Stimulated activated effector memory CD8-positive, alpha-beta T cell treated with anti-CD3 and anti-CD28 coated beads, Interleukin-12 subunit alpha, Interleukin-12 subunit beta, amount 100 ng/mL, for 72 hours (primary cell): ENCODE data around the gene SP6.

Source experiments
- ATAC-seq: fragments of 150-1000 bp; cut with Tn5 transposase; 2 replicates; pipeline ENCODE4 v1.10.0; 2021
- DNase-seq, 2 donors: peaks; one replicate each; pipeline ENCODE4 v3.0.0; 2021 to 2022; ENCODE audit warnings: low spot score in 2 of 2
- H3K27ac Mint-ChIP-seq: one replicate; pipeline ENCODE4 v1.8.0; 2022; ENCODE audit warnings: mild to moderate bottlenecking, mixed read lengths
- H3K36me3 Mint-ChIP-seq: one replicate; pipeline ENCODE4 v1.8.0; 2022; ENCODE audit warnings: mild to moderate bottlenecking, mixed read lengths
- H3K4me1 Mint-ChIP-seq: one replicate; pipeline ENCODE4 v1.8.0; 2022; ENCODE audit warnings: mixed read lengths
- H3K4me3 Mint-ChIP-seq: one replicate; pipeline ENCODE4 v1.8.0; 2022; ENCODE audit warnings: mild to moderate bottlenecking, mixed read lengths
- H3K9me3 Mint-ChIP-seq: one replicate; pipeline ENCODE4 v1.8.0; 2022; ENCODE audit warnings: mixed read lengths

SP6 gene

DNA sequence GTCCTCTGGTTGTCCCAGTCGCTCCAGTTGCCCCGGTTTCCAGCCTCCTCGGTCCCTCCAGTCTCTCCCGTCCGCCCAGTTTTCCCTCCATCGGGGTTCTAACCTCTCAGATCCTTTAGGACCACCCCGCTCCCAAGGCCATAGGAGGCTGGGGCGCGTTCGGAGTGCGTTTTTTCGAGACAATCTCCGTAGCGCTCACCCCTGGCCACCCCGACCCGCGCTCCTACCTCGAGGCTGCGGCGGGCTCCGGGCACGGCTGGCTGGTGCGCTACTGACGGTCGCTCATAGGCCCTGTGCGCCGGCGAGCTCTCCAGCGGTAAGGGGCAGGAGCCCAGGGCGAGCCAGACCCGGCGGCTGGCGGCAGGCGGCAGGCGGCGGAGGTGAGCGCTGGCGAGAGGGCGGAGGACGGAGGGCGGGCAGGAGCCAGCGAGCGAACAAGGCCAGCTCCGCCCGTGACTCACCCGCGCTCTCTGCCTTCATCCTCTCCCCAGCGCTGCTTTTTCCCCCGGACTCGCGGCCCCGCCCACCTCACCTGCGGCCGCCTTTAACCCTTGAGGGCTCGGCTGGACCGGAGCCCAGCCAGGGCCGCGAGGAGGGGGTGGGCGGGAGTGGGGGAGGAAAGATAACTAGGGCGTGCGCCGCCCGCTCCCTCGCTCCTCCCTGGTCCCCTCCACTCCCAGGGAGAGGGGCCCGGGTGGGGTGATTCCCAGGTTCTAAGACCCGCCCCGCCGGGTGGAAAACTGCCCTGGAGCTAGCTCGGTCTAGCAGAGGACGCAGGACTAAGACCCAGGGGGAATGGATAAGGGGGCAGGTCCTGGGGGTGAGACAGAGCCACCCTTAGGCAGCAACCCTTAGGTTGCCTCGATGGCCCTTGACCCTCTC, at the start of gene SP6:
Gene SP6, minus strand, starts transcription at position 472 of the 882 bp plus-strand sequence. CDS start 2,734 bp downstream, outside the sequence.
- Mint-ChIP-seq H3K9me3 (no peaks in the 10 kb centered on the region), H3K4me3 (peak within 1 kb of the TSS; percentile 67), H3K36me3 (no peaks in the 10 kb centered on the region), H3K4me1 (peaks cover 26% of the 10 kb centered on the region), H3K27ac (no peak within 1 kb of the TSS)
- peak; percentile 92 for ATAC-seq
- peak; percentile 51 to 74 for DNase-seq

DNA sequence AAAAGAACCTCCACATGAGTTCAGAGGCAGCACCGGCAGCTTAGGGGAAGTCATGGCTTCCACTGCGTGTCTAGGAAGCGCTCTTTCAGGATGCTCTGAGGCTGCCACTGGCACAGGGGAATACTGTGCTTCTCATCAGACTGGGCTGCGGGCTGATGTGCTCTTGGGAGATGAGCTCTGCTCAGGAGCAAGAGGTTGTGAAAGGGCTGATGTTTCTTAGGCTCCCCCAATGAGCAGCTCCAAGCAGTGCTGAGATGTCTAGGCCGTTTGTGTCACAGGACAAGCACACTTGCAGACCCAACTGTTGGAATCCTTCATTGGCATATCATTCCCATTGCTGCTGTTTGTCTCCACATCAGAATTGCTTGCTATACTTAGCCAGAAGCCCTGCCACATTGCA, 48.7 kb upstream of the SP6 start:
- Mint-ChIP-seq H3K36me3 (peaks cover 58% of the 10 kb centered on the region), H3K4me1 (peaks cover 51% of the 10 kb centered on the region), H3K4me3 (no peak overlapping the region), H3K27ac (peak overlapping the region; percentile 53), H3K9me3 (no peaks in the 10 kb centered on the region)
- DNase-seq (no peak), ATAC-seq (no peak)

DNA sequence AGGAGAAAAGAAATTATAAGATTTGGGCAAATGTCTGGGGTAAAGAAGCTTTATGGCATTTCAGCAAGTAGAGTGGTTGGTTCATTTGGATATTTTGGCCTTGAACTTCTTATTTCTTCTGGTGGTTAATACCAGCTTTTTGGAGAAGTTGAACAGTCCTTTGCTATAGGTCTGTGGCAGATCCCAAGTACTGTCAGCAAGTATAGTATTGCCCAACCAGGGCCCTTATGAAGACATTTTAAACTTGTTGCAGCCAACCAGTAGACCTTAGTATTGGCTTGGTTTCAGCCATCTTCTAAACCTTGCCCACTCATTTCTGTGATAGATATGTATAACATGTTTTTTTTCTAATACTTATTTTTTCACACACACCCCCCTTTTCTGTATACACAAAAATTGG, 47.3 kb upstream of the SP6 start:
- peak overlapping the region; percentile 92 for H3K4me3 Mint-ChIP-seq
- H3K27ac Mint-ChIP-seq, result no peak overlapping the region
- H3K9me3 Mint-ChIP-seq, result no peaks in the 10 kb centered on the region
- H3K4me1 Mint-ChIP-seq, result peaks cover 57% of the 10 kb centered on the region
- ATAC-seq (no peak), DNase-seq (no peak)
- H3K36me3 Mint-ChIP-seq, result peaks cover 49% of the 10 kb centered on the region

DNA sequence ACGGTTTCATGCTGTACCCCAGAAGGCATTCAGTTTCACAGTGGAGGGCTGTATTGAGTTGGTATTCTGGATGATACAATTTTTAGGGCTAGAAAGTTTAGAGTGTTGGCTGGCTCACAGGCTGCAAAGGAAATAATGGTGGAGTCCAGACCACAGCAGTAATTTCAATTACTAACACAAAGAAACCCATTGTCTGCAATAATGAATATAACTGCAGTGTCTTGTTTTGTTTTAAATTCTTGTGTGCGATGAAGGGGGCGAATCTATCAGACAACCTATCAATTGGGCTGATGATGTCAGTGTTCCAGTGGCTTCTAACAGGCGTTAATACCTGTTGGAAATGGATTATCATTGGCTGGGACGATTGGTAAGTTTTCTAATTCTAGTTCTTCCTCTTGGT, 46.6 kb upstream of the SP6 start:
- ATAC-seq, result no peak
- Mint-ChIP-seq H3K36me3 (peaks cover 47% of the 10 kb centered on the region), H3K27ac (peak overlapping the region; percentile 99), H3K9me3 (no peaks in the 10 kb centered on the region), H3K4me1 (peaks cover 56% of the 10 kb centered on the region), H3K4me3 (peak overlapping the region; percentile 92)
- DNase-seq, result no peak

DNA sequence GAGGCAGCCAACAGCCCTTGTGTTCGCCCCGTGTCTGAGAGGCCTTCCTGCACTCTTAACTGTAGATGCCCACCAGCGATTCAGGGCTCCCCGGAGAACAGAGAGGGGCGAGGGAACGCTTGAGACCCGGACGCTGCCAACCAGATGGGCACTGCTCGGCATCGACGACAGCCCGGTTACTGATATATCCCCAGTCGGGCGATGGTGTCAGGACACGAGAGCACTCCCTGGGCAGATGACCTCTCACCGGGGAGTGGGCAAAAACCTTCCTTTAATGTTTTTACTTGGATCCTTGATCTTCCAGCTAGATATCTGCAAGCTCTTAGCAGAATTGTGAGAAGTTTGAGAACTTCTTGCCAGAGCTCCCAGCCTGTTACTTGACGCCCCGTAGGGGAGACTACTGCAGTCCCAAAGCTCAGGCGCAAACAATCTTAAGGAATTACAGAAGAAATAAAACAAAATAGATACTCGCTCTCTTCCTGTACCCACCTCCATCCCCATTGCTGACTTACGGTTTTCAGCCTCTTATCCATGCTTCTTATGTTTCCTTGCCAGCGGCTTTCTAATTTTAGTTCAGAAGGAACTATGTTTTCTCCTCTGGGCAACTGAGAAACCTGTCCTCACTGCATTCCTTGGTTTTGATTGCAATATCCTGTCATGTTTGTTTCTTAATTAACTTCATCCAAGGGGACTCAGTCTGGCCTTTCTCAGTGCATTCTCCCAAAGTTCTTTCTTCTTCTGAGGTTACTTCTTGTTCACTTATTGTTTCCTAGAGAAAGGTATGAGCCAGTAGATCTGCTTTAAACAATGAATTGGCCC, 45.9 kb upstream of the SP6 start:
- H3K4me3 Mint-ChIP-seq, result peak overlapping the region; percentile 92
- peak overlapping the region; percentile 99 for H3K27ac Mint-ChIP-seq
- H3K4me1 Mint-ChIP-seq, result peaks cover 50% of the 10 kb centered on the region
- peaks cover 40% of the 10 kb centered on the region for H3K36me3 Mint-ChIP-seq
- ATAC-seq, result no peak
- no peak for DNase-seq
- H3K9me3 Mint-ChIP-seq, result no peaks in the 10 kb centered on the region

DNA sequence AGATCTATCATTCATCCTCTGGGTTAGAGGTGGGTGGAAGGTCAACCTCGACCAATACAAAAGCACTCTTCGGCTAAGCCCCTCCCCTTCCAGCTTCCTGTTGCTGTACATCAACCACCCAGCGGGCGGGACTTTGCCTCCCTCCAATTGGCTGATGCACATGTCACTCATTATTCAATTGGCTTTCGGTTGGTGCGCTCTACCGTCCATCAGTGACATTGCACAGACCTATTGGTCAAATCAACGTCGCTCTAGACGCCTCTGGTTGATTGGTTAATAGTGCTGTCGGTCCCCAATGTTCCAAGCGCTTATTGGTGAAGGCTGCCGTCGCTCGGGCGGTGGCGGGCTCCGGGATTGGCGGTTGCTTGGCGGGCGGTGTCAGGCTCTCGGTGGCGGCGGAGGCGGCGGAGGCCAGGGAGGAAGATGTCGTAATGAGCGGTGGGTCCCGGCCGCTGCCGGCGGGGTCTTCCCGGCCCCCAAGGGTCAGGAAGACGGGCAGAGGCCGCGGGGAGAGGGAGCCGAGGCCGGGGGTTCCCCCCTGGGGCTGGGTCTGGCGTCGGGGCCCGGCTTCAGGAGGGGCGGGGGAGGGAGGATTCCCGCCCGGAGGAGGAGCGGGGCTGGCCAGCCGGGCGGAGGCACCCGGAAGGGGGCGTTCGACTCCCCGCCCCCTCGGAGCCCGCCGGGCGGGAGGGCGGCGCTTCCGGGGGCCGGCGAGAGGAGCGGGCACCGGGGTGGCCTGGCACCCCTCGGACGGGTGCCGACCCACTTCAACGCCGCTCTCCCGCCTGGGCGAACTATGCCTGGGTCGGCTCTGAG, 45.1 kb upstream of the SP6 start, which contains the start of gene SP2:
Gene SP2, plus strand, starts transcription at position 381 of the 816 bp plus-strand sequence. Its CDS starts 51 bp downstream, at position 432.
- H3K27ac Mint-ChIP-seq, result peak within 1 kb of the TSS; percentile 99
- ATAC-seq (peak; percentile 94), DNase-seq (peak; percentile 100)
- no peaks in the 10 kb centered on the region for H3K9me3 Mint-ChIP-seq
- H3K36me3 Mint-ChIP-seq, result peaks cover 32% of the 10 kb centered on the region
- peak within 1 kb of the TSS; percentile 92 for H3K4me3 Mint-ChIP-seq
- peaks cover 45% of the 10 kb centered on the region for H3K4me1 Mint-ChIP-seq

DNA sequence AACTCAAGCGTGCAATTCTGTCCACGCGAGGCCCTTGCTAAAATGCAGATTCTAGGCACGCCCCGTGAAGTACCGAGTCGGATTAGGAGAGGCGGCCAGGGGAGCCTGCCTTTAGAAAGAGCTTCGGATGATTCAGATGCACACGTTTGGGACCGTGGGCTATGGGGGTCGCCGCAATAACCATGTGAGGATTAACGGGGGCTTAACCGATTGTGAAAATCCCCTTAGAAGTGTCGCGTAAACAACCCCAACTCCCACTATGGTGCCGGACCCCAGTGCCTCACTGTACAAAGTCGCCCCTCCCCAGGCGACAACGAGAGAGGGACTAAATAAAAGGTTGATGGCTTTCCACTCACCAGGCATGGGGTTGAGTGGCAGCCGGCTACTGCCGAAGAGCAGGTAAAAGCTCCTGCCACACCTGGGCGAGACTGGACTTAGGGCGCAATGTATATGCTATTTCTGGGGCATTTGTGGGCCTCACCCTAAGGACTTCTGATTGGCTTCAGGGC, 44.4 kb upstream of the SP6 start:
- DNase-seq (peak in 1 of 2 donors; percentile 10), ATAC-seq (peak; percentile 0)
- Mint-ChIP-seq H3K9me3 (no peaks in the 10 kb centered on the region), H3K4me1 (peaks cover 45% of the 10 kb centered on the region), H3K4me3 (peak overlapping the region; percentile 92), H3K27ac (peak overlapping the region; percentile 99), H3K36me3 (peaks cover 28% of the 10 kb centered on the region)

DNA sequence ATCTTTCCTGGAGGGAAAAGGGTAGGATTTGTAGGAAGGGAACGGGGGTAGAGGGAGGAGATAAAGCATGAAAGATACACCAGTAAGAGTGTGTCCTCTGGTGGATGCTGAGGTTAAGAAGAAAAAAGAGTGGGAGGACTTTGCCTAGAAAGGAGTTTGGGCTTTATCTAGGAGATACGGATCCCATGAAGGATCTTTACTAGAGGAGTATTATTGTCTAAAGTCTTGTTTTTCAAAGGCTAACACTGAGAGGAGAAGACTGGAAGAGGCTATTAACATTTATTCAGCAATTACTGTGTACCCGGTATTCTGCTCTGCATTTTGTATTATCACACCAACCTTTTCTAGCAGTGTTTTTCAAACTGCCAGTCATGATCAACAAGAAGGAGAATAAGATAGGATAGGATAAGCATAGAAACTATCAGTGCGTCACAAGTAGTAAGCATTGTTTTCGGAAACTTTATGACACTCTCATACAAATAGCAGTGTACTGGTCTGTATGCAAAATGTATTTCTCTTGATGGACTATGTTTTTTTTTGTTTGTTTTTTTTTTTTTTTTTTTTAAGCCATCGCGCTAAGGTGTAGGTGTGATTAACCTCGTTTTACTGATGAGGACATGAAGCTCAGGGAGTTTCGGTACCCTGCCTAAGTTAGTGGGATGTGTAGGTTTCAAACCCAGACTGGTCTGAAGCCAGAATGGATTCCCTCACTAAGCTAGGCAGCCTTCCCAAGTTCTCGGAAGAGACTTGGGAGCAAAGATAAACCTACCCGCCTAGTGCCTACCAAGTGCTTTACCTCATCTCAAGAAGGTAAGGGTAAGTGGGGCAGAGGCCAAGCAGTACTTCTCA, 43.8 kb upstream of the SP6 start:
- Mint-ChIP-seq H3K36me3 (peaks cover 28% of the 10 kb centered on the region), H3K9me3 (no peaks in the 10 kb centered on the region), H3K4me1 (peaks cover 44% of the 10 kb centered on the region), H3K27ac (peak overlapping the region; percentile 99), H3K4me3 (peak overlapping the region; percentile 92)
- DNase-seq (no peak), ATAC-seq (no peak)

DNA sequence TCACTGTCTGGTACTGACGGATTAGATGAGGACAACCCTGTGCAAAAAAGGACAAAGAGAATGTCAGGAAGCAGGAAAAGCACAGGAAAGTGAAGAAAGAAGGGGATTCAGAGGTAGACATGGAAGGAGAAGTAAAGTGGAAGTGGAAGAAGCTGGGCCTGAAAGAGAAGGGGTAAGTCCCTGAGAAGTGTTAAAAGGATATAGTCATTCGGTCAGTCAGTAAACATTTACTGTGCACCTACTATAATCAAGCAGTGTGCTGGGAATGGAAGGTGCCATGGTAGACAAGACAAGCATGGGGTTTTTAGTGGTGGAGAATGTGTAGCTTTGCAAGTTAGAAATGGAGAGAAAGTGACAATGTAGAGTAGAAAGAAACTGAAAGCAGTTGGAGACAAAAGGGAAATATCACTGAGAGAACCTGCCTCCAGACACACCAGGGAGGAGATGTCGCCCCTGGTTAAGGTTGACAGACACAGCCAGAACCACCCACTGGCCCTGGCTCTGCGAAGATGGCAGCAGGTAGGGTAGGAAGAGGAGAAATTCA, 40.7 kb upstream of the SP6 start:
- Mint-ChIP-seq H3K4me1 (peaks cover 20% of the 10 kb centered on the region), H3K36me3 (peaks cover 13% of the 10 kb centered on the region), H3K4me3 (no peak overlapping the region), H3K27ac (no peak overlapping the region), H3K9me3 (no peaks in the 10 kb centered on the region)
- ATAC-seq (no peak), DNase-seq (no peak)

DNA sequence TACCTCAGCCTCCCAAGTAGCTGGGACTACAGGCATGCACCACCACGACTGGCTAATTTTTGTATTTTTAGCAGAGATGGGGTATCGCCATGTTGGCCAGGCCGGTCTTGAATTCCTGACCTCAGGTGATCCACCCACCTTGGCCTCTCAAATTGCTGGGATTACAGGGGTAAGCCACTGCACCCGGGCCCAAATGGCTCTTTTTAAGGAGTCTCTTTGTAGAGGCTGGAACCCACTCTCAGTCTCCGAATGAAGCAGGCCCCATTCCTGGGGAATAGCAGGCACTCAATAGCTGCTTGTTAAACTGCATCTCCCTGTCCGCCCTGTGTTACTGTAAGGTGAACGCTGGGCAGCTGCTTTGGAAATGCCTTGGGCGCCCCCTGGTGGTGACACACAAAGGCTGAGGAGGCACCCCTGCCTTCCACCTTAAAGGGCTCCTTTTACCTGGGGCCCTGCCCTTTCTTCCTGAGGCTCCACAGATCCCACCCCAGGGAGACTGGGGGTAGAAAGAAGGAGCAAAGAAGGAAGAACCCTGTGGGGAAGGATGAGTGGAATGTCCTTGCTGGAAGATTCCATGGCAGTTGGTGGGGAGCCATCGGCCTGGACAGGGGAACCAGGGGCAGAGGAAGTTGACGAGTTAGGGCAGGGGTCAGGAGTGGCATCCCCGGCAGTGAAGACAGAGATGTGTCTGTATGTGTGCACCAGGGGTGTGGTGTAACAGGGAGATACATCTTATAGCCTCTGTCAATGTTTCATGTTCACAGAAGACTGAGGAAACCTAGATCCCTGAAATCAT, 39.0 kb upstream of the SP6 start:
- peak; percentile 97 for ATAC-seq
- peaks cover 19% of the 10 kb centered on the region for H3K4me1 Mint-ChIP-seq
- peak; percentile 92 to 95 for DNase-seq
- H3K9me3 Mint-ChIP-seq, result no peaks in the 10 kb centered on the region
- no peak overlapping the region for H3K27ac Mint-ChIP-seq
- no peaks in the 10 kb centered on the region for H3K36me3 Mint-ChIP-seq
- H3K4me3 Mint-ChIP-seq, result no peak overlapping the region

DNA sequence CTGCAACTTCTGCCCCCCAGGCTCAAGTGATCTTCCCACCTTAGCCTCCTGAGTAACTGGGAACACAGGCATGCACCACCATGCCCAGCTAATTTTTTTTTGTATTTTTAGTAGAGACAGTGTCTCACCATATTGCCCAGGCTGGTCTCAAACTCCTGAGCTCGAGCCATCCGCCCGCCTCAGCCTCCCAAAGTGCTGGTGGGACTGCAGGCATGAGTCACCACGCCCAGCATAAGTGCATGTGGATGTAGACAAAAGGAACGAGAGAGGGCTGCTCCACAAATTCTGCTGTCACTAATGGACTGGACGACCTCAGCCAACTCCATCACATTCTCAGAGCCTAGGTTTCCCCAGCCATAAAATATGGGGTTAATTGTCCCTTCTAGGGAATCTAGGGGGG, 37.3 kb upstream of the SP6 start:
- H3K4me1 Mint-ChIP-seq, result peaks cover 8% of the 10 kb centered on the region
- no peaks in the 10 kb centered on the region for H3K9me3 Mint-ChIP-seq
- no peaks in the 10 kb centered on the region for H3K36me3 Mint-ChIP-seq
- ATAC-seq (no peak), DNase-seq (no peak)
- H3K27ac Mint-ChIP-seq, result no peak overlapping the region
- no peak overlapping the region for H3K4me3 Mint-ChIP-seq

DNA sequence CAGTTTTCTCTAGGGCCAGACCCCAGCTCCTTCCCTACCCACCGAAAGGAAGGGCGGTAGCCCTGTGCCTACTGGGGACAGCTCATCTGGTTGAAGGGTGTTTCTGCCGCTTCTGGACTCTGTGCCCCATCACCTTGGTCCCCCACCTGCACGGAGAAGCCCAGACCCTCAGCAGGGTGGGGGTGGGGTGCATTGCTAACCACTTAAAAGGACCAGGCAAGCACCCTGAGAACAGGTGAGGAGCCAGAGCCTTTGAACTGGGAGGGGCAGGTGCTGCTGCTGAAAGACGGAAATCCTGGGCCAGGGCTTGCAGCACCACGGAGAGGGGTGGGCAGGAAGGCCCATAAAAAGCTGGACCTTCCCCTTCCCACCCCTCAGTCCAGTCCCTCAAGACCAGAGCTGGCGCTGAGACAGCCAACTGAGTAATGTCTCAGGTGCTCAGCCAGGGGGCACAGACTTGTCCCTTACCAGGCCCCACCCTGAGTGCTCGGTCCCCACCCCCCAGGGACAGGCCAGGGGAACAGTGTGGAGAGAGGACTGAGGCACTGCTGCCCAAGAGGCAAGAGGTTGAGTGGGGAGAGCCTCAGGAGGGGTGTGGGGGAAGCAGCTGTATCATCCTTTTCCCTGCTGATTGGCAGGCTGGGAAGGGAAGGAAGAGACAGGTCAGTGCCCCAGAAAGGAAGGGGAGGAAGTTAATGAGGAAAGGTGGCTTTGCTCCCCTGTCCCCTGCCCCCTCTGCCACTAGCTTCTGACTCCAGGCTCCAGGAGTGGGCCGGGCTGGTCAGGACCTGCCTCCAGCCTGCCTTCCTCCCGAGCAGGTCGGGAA, 34.2 kb upstream of the SP6 start:
- H3K4me3 Mint-ChIP-seq, result no peak overlapping the region
- H3K36me3 Mint-ChIP-seq, result no peaks in the 10 kb centered on the region
- H3K4me1 Mint-ChIP-seq, result peaks cover 9% of the 10 kb centered on the region
- no peaks in the 10 kb centered on the region for H3K9me3 Mint-ChIP-seq
- no peak for DNase-seq
- no peak for ATAC-seq
- H3K27ac Mint-ChIP-seq, result no peak overlapping the region

DNA sequence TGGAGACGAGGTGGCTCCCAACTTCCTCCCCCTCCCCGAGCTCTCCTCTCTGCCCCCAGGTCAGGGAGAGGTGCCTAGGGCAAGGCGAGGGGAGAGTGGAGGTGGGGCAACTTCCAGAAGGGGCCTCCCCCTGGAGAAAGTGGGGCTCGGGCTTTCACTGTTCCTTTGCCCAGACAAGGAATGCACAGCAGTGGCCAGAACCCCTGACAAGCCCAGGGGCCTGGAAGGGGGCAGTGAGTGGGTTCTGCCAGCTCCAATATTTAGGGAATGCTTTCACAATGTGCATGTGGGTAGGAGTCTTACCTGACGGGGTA, 33.4 kb upstream of the SP6 start:
- Mint-ChIP-seq H3K4me3 (no peak overlapping the region), H3K27ac (no peak overlapping the region), H3K36me3 (no peaks in the 10 kb centered on the region), H3K9me3 (no peaks in the 10 kb centered on the region), H3K4me1 (peaks cover 6% of the 10 kb centered on the region)
- ATAC-seq, result no peak
- DNase-seq, result no peak
